ENCODE measurements around the gene ZFAND3. TPM values are rescaled to one million over a fixed set of nuclear protein-coding genes. Genes with fewer than 3 reads are reported as not detected.
A peak's percentile ranks its signal among the peaks of the same experiment; 100 is the strongest.

The ZFAND3 gene
- total RNA-seq, 2 experiments from 2014 or later, result 34.4 to 37.0 TPM

DNA sequence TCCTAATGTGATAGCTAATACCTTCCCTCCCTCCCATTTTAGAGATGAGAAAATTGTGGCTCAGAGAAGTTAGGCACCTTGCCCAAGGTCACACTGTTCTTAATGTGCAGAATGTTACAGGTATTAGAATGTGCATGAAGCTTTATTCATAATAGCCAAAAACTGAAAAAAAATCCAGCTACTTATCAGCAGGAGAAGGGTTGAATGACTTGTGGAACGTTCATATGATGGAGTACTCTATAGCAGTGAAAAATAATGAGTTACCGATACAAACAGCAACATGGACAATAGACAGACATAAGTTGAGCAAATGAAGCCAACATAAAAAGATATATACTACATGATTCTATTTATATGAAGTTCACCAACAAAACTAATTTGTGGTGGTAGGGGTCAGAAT lies 37.7 kb upstream of the ZFAND3 start:
- Histone ChIP-seq H3K4me1 (ENCODE audit: insufficient read depth, low read length) (peaks cover 17% of the 10 kb centered on the region), H3K27ac (ENCODE audit: low read depth in 1 of 2, low read length in 2 of 2) (no peak overlapping the region), H3K27me3 (ENCODE audit: control insufficient read depth in 1 of 2, insufficient read depth in 2 of 2, low read length in 2 of 2) (peaks cover 20 to 23% of the 10 kb centered on the region in 2 experiments), H3K9me3 (ENCODE audit: control insufficient read depth in 1 of 2, insufficient read depth in 1 of 2, low read length in 2 of 2) (no peaks in the 10 kb centered on the region), H3K4me3 (ENCODE audit: low read length) (no peak overlapping the region), H3K36me3 (ENCODE audit: insufficient read depth, low read length) (no peaks in the 10 kb centered on the region)
- Mint-ChIP-seq H3K36me3 (ENCODE audit: low read depth) (no peaks in the 10 kb centered on the region), H3K27me3 (peaks cover 46% of the 10 kb centered on the region), H3K27ac (no peak overlapping the region), H3K4me3 (no peak overlapping the region), H3K4me1 (ENCODE audit: low read depth) (peaks cover 17% of the 10 kb centered on the region), H3K9me3 (no peaks in the 10 kb centered on the region)
- ATAC-seq (ENCODE audit: poor library complexity) (no peak), DNase-seq (no peak)
- ChIA-PET POLR2A (no interaction called here), CTCF (no interaction called here)
- TF ChIP-seq, protein P1, sequence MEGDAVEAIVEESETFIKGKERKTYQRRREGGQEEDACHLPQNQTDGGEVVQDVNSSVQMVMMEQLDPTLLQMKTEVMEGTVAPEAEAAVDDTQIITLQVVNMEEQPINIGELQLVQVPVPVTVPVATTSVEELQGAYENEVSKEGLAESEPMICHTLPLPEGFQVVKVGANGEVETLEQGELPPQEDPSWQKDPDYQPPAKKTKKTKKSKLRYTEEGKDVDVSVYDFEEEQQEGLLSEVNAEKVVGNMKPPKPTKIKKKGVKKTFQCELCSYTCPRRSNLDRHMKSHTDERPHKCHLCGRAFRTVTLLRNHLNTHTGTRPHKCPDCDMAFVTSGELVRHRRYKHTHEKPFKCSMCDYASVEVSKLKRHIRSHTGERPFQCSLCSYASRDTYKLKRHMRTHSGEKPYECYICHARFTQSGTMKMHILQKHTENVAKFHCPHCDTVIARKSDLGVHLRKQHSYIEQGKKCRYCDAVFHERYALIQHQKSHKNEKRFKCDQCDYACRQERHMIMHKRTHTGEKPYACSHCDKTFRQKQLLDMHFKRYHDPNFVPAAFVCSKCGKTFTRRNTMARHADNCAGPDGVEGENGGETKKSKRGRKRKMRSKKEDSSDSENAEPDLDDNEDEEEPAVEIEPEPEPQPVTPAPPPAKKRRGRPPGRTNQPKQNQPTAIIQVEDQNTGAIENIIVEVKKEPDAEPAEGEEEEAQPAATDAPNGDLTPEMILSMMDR (IDR thresholded peaks at IDR 0.05), result no peak
- intact Hi-C loops (cut with DNase I, micrococcal nuclease), result no loop called here

DNA sequence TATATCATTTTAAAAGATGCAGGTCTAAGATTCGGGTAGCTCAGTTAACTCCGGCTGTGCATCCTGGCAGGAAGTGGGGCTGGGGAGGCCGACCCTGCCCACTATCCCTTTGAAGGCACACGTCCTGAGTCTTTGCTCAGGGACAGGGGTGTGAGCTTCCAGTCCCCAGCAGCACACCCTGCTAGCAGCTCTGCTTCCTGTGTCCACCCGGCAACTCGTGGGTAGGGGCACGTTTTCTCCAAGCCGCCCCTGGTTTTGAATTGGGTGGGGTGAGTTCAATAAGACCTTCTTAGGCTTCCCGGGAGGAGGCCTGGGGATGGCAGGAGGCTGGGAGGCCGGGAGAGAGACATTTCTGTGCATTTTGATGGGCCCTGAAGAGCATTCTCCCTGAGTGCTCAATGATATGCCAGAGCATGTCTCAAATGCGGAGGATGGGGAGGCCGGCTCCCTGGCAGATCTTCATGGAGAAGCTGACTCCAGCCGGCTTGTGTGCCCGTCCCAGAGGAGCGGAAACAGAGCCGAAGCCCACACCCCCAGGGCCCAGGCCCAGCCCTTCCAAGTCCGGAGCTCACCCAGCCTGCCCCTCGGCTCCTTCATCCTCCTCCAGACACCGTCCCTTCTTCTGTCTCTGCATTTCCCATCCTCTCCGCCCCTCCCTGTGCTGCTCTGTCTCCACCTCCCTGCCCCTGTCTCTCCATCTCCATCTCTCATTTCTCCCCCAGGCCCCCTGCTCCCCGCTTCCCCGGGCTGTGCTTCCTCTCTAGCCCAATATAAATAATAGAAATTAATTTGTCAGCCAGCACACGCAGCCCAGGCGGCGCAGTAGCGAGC lies 36.3 kb upstream of the ZFAND3 start:
- Mint-ChIP-seq H3K4me1 (ENCODE audit: low read depth) (peaks cover 17% of the 10 kb centered on the region), H3K27ac (no peak overlapping the region), H3K36me3 (ENCODE audit: low read depth) (no peaks in the 10 kb centered on the region), H3K27me3 (peaks cover 41% of the 10 kb centered on the region), H3K4me3 (peak overlapping the region; percentile 79), H3K9me3 (no peaks in the 10 kb centered on the region)
- peak overlapping the region; percentile 50 for H3K4me3 ChIP-seq (ENCODE audit: low read length)
- H3K27ac ChIP-seq (ENCODE audit: low read depth in 1 of 2, low read length in 2 of 2), result no peak overlapping the region
- CTCF ChIA-PET, result interaction anchor here (1.3 kb wide), 1 partner anchor 399 kb away, joined by 3 read pairs; no protein-coding TSS in a partner anchor
- DNase-seq (peak in 1 of 14 experiments; percentile 5), ATAC-seq (ENCODE audit: poor library complexity) (no peak)
- H3K9me3 ChIP-seq (ENCODE audit: control insufficient read depth in 1 of 2, insufficient read depth in 1 of 2, low read length in 2 of 2), result no peaks in the 10 kb centered on the region
- H3K36me3 ChIP-seq (ENCODE audit: insufficient read depth, low read length), result no peaks in the 10 kb centered on the region
- H3K4me1 ChIP-seq (ENCODE audit: insufficient read depth, low read length), result peaks cover 17% of the 10 kb centered on the region
- TF ChIP-seq, protein P1 (IDR thresholded peaks at IDR 0.05), result no peak
- POLR2A ChIA-PET, result no interaction called here
- intact Hi-C loops (cut with DNase I, micrococcal nuclease), result no loop called here
- H3K27me3 ChIP-seq (ENCODE audit: control insufficient read depth in 1 of 2, insufficient read depth in 2 of 2, low read length in 2 of 2), result peaks cover 20 to 23% of the 10 kb centered on the region in 2 experiments

DNA sequence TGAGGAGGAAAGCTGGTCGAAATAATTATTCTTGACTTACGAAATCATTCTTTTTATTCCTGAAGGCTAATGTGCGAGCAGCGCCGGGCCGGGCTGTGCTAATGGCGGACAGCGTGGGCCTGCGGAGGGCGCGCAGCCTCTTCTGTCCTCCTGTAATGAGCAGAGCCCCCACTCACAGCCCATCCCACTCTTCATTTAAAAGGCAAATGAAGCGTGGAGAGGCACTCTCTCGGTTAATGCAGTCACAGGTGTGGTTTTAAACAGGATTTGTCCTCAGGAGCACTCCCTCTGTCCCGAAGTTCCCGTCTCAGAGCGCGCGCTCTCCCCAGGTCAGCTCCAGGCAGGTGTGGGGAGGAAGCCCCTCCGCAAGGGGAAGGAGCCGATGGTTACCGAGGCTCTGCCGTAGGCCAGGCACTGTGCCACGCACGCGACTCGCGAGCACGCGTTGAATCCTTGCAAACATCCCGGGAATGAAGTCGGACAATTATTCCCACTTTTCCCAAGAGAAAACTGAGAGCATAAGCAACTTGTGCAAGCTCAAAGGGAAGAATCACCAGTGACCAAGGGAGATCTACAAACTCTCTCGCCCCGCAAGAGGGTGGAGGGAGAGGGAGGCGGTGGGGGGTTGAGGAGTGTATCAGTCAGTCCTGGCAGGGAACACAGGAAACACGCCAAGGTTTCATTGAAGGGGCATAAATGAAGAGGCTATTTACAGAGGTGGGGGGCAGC lies 35.5 kb upstream of the ZFAND3 start:
- intact Hi-C loops (cut with DNase I, micrococcal nuclease), result no loop called here
- no peaks in the 10 kb centered on the region for H3K36me3 Mint-ChIP-seq (ENCODE audit: low read depth)
- ChIA-PET CTCF (interaction anchor here (1.3 kb wide), 1 partner anchor 398 kb away, joined by 3 read pairs; no protein-coding TSS in a partner anchor), POLR2A (no interaction called here)
- Histone ChIP-seq H3K27ac (ENCODE audit: low read depth in 1 of 2, low read length in 2 of 2) (no peak overlapping the region), H3K36me3 (ENCODE audit: insufficient read depth, low read length) (no peaks in the 10 kb centered on the region), H3K9me3 (ENCODE audit: control insufficient read depth in 1 of 2, insufficient read depth in 1 of 2, low read length in 2 of 2) (no peaks in the 10 kb centered on the region), H3K4me3 (ENCODE audit: low read length) (peak overlapping the region; percentile 50), H3K4me1 (ENCODE audit: insufficient read depth, low read length) (peaks cover 17% of the 10 kb centered on the region), H3K27me3 (ENCODE audit: control insufficient read depth in 1 of 2, insufficient read depth in 2 of 2, low read length in 2 of 2) (peaks cover 20 to 23% of the 10 kb centered on the region in 2 experiments)
- TF ChIP-seq, protein P1 (IDR thresholded peaks at IDR 0.05), result no peak
- H3K27me3 Mint-ChIP-seq, result peaks cover 41% of the 10 kb centered on the region
- ATAC-seq (ENCODE audit: poor library complexity) (peak; percentile 54), DNase-seq (peak in 4 of 14 experiments; percentile 11 to 28 (median 22))
- H3K4me3 Mint-ChIP-seq, result peak overlapping the region; percentile 79
- H3K27ac Mint-ChIP-seq, result no peak overlapping the region
- peaks cover 17% of the 10 kb centered on the region for H3K4me1 Mint-ChIP-seq (ENCODE audit: low read depth)
- H3K9me3 Mint-ChIP-seq, result no peaks in the 10 kb centered on the region
